WTC11 (cell line): ENCODE data around the gene TBR1. TPM values are rescaled to one million over a fixed set of nuclear protein-coding genes. Genes with fewer than 3 reads are reported as not detected.

Experiments used
- ATAC-seq: fragments of 200-7000 bp; cut with Tn5 transposase; 2 replicates; pipeline ENCODE4 v1.10.0; 2021; ENCODE audit warnings: mild to moderate bottlenecking, moderate library complexity
- CTCF ChIA-PET: fragments of 300-600 bp; sonication (Branson Sonifier 250); formaldehyde crosslinking; loops from one replicate; lab custom pipeline; 2021; ENCODE audit warnings: antibody characterized with exemption; lab: Charles Lee
- POLR2A ChIA-PET: fragments of 350-600 bp; sonication (Branson Sonifier 250); formaldehyde crosslinking; loops from one replicate; lab custom pipeline; 2021; ENCODE audit warnings: antibody characterized with exemption; lab: Charles Lee
- DNase-seq: peaks from one replicate; pipeline ENCODE4 v3.0.0; 2021; ENCODE audit warnings: low spot score
- H3K27ac Mint-ChIP-seq: 2 replicates; pipeline ENCODE4 v1.8.0; 2021; ENCODE audit warnings: mixed read lengths
- H3K27me3 Mint-ChIP-seq: 2 replicates; pipeline ENCODE4 v1.8.0; 2021; ENCODE audit warnings: low read depth, mild to moderate bottlenecking, moderate library complexity, mixed read lengths
- H3K36me3 Mint-ChIP-seq: 2 replicates; pipeline ENCODE4 v1.8.0; 2021; ENCODE audit warnings: mixed read lengths
- H3K4me1 Mint-ChIP-seq: 2 replicates; pipeline ENCODE4 v1.8.0; 2022; ENCODE audit warnings: mixed read lengths
- H3K4me3 Mint-ChIP-seq: 2 replicates; pipeline ENCODE4 v1.8.0; 2021; ENCODE audit warnings: mild to moderate bottlenecking, moderate library complexity, mixed read lengths
- H3K9me3 Mint-ChIP-seq: 2 replicates; pipeline ENCODE4 v1.8.0; 2021; ENCODE audit warnings: mixed read lengths
- ATF1 ChIP-seq: sonication (generic); formaldehyde crosslinking; IDR thresholded peaks from 2 replicates; pipeline ENCODE4 v1.8.1; 2023; ENCODE audit warnings: mild to moderate bottlenecking, moderate library complexity, missing genetic modification reagents
- CREB1 ChIP-seq: sonication (generic); formaldehyde crosslinking; IDR thresholded peaks from 2 replicates; pipeline ENCODE4 v1.8.0; 2023; ENCODE audit warnings: mild to moderate bottlenecking, missing genetic modification reagents
- FOXK1 ChIP-seq: sonication (generic); formaldehyde crosslinking; IDR thresholded peaks from 2 replicates; pipeline ENCODE4 v1.8.0; 2022; ENCODE audit warnings: mild to moderate bottlenecking, moderate library complexity, missing genetic modification reagents
- FOXP1 ChIP-seq: sonication (generic); formaldehyde crosslinking; IDR thresholded peaks from 2 replicates; pipeline ENCODE4 v1.8.0; 2022; ENCODE audit warnings: missing genetic modification reagents, mild to moderate bottlenecking, moderate library complexity, borderline replicate concordance
- FOXP4 ChIP-seq: sonication (generic); formaldehyde crosslinking; IDR thresholded peaks from 2 replicates; pipeline ENCODE4 v1.8.0; 2022; ENCODE audit warnings: mild to moderate bottlenecking, missing genetic modification reagents
- KAT7 ChIP-seq: sonication (generic); formaldehyde crosslinking; IDR thresholded peaks from 2 replicates; pipeline ENCODE4 v1.8.1; 2023; ENCODE audit warnings: missing genetic modification reagents, mild to moderate bottlenecking, borderline replicate concordance
- MYBL2 ChIP-seq: sonication (generic); formaldehyde crosslinking; IDR thresholded peaks from 2 replicates; pipeline ENCODE4 v1.8.1; 2023; ENCODE audit warnings: mild to moderate bottlenecking, moderate library complexity, missing genetic modification reagents
- OVOL2 ChIP-seq: fragments of 250-450 bp; sonication (Bioruptor Pico); IDR thresholded peaks from 2 replicates; pipeline ENCODE4 v1.9.0; 2021; ENCODE audit warnings: mild to moderate bottlenecking, borderline replicate concordance
- SMAD4 ChIP-seq: sonication (generic); formaldehyde crosslinking; IDR thresholded peaks from 2 replicates; pipeline ENCODE4 v1.8.0; 2022; ENCODE audit warnings: mild to moderate bottlenecking, missing genetic modification reagents
- TEAD1 ChIP-seq: sonication (generic); formaldehyde crosslinking; IDR thresholded peaks from 2 replicates; pipeline ENCODE4 v1.8.0; 2022; ENCODE audit warnings: mild to moderate bottlenecking, missing genetic modification reagents
- TEAD4 ChIP-seq: sonication (generic); formaldehyde crosslinking; IDR thresholded peaks from 2 replicates; pipeline ENCODE4 v1.8.0; 2022; ENCODE audit warnings: mild to moderate bottlenecking, missing genetic modification reagents
- USF1 ChIP-seq: sonication (generic); formaldehyde crosslinking; IDR thresholded peaks from 2 replicates; pipeline ENCODE4 v1.8.0; 2022; ENCODE audit warnings: mild to moderate bottlenecking, missing genetic modification reagents
- USF2 ChIP-seq: sonication (generic); formaldehyde crosslinking; IDR thresholded peaks from 2 replicates; pipeline ENCODE4 v1.8.1; 2023; ENCODE audit warnings: mild to moderate bottlenecking, missing genetic modification reagents, moderate library complexity
- ZNF219 ChIP-seq: sonication (generic); formaldehyde crosslinking; IDR thresholded peaks from 2 replicates; pipeline ENCODE4 v1.8.0; 2023; ENCODE audit warnings: missing genetic modification reagents, mild to moderate bottlenecking, borderline replicate concordance
- ZNF263 ChIP-seq: sonication (generic); formaldehyde crosslinking; IDR thresholded peaks from 2 replicates; pipeline ENCODE4 v1.8.1; 2022; ENCODE audit warnings: low read depth, mild to moderate bottlenecking, moderate library complexity, missing genetic modification reagents
- ZNF425 ChIP-seq: fragments of 250-450 bp; sonication (Bioruptor Pico); conservative IDR thresholded peaks from 2 replicates; pipeline ENCODE4 v1.9.0; 2021; ENCODE audit warnings: mild to moderate bottlenecking
- total RNA-seq: library from RNA; stranded (reverse); gene quantifications from 3 replicates; pipeline ENCODE4 v1.2.3, GENCODE V29; 2021
- TF ChIP-seq, protein P1 (sequence below): sonication (generic); formaldehyde crosslinking; IDR thresholded peaks from 2 replicates; pipeline ENCODE4 v1.8.1; 2023; ENCODE audit warnings: mild to moderate bottlenecking, missing genetic modification reagents, moderate library complexity
- TF ChIP-seq, protein P2 (sequence below): fragments of 250-450 bp; sonication (Bioruptor Pico); IDR thresholded peaks from 2 replicates; pipeline ENCODE4 v1.9.0; 2021; ENCODE audit warnings: mild to moderate bottlenecking, borderline replicate concordance
- TF ChIP-seq, protein P3 (sequence below): sonication (generic); formaldehyde crosslinking; IDR thresholded peaks from 2 replicates; pipeline ENCODE4 v1.8.0; 2022; ENCODE audit warnings: mild to moderate bottlenecking, missing genetic modification reagents
- TF ChIP-seq, protein P4 (sequence below): sonication (generic); formaldehyde crosslinking; IDR thresholded peaks from 2 replicates; pipeline ENCODE4 v1.8.1; 2022; ENCODE audit warnings: mild to moderate bottlenecking, moderate library complexity, missing genetic modification reagents

Gene TBR1
- total RNA-seq, 1 experiment from 2014 or later = not detected

DNA sequence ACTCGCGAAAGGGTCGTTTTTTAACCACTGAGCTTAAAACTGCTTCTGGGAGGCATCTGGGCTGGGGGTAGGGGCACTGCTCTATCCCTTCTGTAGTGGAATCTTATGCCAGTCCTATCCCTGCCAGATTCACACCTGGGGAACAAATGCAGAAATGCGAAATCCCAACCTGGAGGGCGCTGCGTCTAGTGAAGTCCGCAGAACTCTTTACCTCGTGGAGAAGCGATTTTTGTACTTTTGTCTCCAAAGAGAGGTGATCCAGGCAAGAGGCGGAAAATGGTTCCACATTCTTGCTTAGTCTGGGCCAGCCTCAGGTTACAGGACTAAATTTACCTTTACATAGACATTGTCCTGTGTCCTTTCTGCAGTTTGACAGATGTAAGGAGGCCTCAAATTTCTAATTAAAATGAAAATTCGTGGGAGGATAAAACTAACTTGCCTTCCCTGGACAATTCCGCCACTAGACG is 10.4 kb downstream of the TBR1 start:
- ChIA-PET POLR2A (interaction anchor here (2.4 kb wide), 1 partner anchor 12 kb away, joined by 5 read pairs; no protein-coding TSS in a partner anchor), CTCF (interaction anchor here (1.4 kb wide), 1 partner anchor 144 kb away, joined by 6 read pairs; no protein-coding TSS in a partner anchor)
- ATAC-seq (no peak), DNase-seq (no peak)
- Mint-ChIP-seq H3K4me3 (peak overlapping the region; percentile 61), H3K27me3 (peaks cover 99% of the 10 kb centered on the region), H3K9me3 (no peaks in the 10 kb centered on the region), H3K4me1 (peaks cover 33% of the 10 kb centered on the region), H3K36me3 (no peaks in the 10 kb centered on the region), H3K27ac (no peak overlapping the region)
- TF ChIP-seq CREB1 = no peak
- no peak for TF ChIP-seq FOXK1 (CRISPR knock-in tag)
- TF ChIP-seq, protein P1, sequence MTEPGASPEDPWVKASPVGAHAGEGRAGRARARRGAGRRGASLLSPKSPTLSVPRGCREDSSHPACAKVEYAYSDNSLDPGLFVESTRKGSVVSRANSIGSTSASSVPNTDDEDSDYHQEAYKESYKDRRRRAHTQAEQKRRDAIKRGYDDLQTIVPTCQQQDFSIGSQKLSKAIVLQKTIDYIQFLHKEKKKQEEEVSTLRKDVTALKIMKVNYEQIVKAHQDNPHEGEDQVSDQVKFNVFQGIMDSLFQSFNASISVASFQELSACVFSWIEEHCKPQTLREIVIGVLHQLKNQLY = no peak
- TF ChIP-seq USF1 (CRISPR knock-in tag) = no peak
- TF ChIP-seq, protein P2, sequence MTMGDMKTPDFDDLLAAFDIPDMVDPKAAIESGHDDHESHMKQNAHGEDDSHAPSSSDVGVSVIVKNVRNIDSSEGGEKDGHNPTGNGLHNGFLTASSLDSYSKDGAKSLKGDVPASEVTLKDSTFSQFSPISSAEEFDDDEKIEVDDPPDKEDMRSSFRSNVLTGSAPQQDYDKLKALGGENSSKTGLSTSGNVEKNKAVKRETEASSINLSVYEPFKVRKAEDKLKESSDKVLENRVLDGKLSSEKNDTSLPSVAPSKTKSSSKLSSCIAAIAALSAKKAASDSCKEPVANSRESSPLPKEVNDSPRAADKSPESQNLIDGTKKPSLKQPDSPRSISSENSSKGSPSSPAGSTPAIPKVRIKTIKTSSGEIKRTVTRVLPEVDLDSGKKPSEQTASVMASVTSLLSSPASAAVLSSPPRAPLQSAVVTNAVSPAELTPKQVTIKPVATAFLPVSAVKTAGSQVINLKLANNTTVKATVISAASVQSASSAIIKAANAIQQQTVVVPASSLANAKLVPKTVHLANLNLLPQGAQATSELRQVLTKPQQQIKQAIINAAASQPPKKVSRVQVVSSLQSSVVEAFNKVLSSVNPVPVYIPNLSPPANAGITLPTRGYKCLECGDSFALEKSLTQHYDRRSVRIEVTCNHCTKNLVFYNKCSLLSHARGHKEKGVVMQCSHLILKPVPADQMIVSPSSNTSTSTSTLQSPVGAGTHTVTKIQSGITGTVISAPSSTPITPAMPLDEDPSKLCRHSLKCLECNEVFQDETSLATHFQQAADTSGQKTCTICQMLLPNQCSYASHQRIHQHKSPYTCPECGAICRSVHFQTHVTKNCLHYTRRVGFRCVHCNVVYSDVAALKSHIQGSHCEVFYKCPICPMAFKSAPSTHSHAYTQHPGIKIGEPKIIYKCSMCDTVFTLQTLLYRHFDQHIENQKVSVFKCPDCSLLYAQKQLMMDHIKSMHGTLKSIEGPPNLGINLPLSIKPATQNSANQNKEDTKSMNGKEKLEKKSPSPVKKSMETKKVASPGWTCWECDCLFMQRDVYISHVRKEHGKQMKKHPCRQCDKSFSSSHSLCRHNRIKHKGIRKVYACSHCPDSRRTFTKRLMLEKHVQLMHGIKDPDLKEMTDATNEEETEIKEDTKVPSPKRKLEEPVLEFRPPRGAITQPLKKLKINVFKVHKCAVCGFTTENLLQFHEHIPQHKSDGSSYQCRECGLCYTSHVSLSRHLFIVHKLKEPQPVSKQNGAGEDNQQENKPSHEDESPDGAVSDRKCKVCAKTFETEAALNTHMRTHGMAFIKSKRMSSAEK (CRISPR knock-in tag) = no peak
- no peak for TF ChIP-seq ATF1 (CRISPR knock-in tag)
- TF ChIP-seq ZNF425 (CRISPR knock-in tag) = no peak
- no peak for TF ChIP-seq TEAD4 (CRISPR knock-in tag)
- no peak for TF ChIP-seq USF2 (CRISPR knock-in tag)
- TF ChIP-seq ZNF219 (CRISPR knock-in tag) = no peak

- Mint-ChIP-seq H3K27me3 (peaks cover 99% of the 10 kb centered on the region), H3K36me3 (no peaks in the 10 kb centered on the region), H3K4me3 (peak overlapping the region; percentile 81), H3K27ac (no peak overlapping the region), H3K4me1 (peaks cover 33% of the 10 kb centered on the region), H3K9me3 (no peaks in the 10 kb centered on the region)
- TF ChIP-seq OVOL2 (CRISPR knock-in tag) = no peak
- no peak for TF ChIP-seq SMAD4
- TF ChIP-seq, protein P3, sequence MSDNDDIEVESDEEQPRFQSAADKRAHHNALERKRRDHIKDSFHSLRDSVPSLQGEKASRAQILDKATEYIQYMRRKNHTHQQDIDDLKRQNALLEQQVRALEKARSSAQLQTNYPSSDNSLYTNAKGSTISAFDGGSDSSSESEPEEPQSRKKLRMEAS = peak; percentile 35; the same call in 1 of the 2 replicates
- peak; percentile 66 for TF ChIP-seq TEAD1 (CRISPR knock-in tag)
- TF ChIP-seq ZNF263 (CRISPR knock-in tag) = 0 out of 2 replicates have a peak, but pooled peaks have one; percentile 51
- TF ChIP-seq FOXP4 (CRISPR knock-in tag) = peak; percentile 57; the same call in 1 of the 2 replicates
- peak; percentile 35; the same call in 1 of the 2 replicates for TF ChIP-seq FOXP1
- TF ChIP-seq, protein P4, sequence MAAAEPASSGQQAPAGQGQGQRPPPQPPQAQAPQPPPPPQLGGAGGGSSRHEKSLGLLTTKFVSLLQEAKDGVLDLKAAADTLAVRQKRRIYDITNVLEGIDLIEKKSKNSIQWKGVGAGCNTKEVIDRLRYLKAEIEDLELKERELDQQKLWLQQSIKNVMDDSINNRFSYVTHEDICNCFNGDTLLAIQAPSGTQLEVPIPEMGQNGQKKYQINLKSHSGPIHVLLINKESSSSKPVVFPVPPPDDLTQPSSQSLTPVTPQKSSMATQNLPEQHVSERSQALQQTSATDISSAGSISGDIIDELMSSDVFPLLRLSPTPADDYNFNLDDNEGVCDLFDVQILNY (CRISPR knock-in tag) = 0 out of 2 replicates have a peak, but pooled peaks have one; percentile 56
- TF ChIP-seq MYBL2 (CRISPR knock-in tag) = no peak
- 0 out of 2 replicates have a peak, but pooled peaks have one; percentile 30 for TF ChIP-seq KAT7
- DNase-seq = peak; percentile 28
- ChIA-PET CTCF (interaction anchor here (0.9 to 1.4 kb wide), 3 partner anchors 13 to 146 kb away, joined by 3 to 6 read pairs (median 5); no protein-coding TSS in a partner anchor), POLR2A (interaction anchor here (0.5 to 2.4 kb wide), 3 partner anchors 9 to 86 kb away, joined by 3 to 5 read pairs (median 3); no protein-coding TSS in a partner anchor)
- peak; percentile 13 for ATAC-seq
Observed at GRCh38 chr2:161426922-161427663, 11.0 kb downstream of the TBR1 start.
